ENCODE measurements around the gene SLC35E3.
"Not testable (repeated sequence)": the region's sequence is repeated elsewhere in the genome, so short reads cannot be mapped to it uniquely, and the experiment has no call there.

The SLC35E3 gene

DNA sequence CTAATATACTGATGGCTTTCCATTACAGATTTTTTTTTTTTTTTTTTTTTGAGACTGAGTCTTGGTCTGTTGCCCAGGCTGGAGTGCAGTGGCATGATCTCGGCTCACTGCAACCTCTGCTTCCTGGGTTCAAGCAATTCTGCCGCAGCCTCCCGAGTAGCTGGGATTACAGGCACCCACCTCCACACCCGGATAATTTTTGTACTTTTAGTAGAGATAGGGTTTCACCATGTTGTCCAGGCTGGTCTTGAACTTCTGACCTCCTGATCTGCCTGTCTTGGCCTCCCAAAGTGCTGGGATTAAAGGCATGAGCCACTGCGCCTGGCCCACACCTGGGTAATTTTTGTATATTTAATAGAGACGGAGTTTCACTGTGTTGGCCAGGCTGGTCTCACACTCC lies 65.6 kb downstream of the SLC35E3 start:
- H3K9me2 ChIP-seq (replicated peaks; ENCODE audit: insufficient read depth, low read length); H2AFZ ChIP-seq (ENCODE audit: low read length); DNase-seq; H3K27me3 ChIP-seq (replicated peaks; ENCODE audit: insufficient read depth, low read length); H3K9me3 ChIP-seq (replicated peaks; ENCODE audit: insufficient read depth, low read length): not testable (repeated sequence)
- peak overlapping the region; percentile 99; the same call in 1 of the 2 replicates for H3K27ac ChIP-seq (ENCODE audit: low read length)
- peaks cover 38% of the 10 kb centered on the region for H4K20me1 ChIP-seq (ENCODE audit: insufficient read depth, low read length)
- peak overlapping the region; percentile 73 for H3K4me2 ChIP-seq (ENCODE audit: low read depth, low read length)
- peak overlapping the region; percentile 100; the same call in 1 of the 2 replicates for H3K9ac ChIP-seq (ENCODE audit: low read length)
- H3F3A ChIP-seq (ENCODE audit: insufficient read depth, low read length) = peaks cover 84% of the 10 kb centered on the region
- peaks cover 17% of the 10 kb centered on the region for H3K36me3 ChIP-seq (replicated peaks; ENCODE audit: insufficient read depth, low read length)
- peaks cover 18% of the 10 kb centered on the region; the same call in 1 of the 2 replicates for H3K4me1 ChIP-seq (ENCODE audit: low read length)
- peaks cover 77% of the 10 kb centered on the region for H3K79me2 ChIP-seq (ENCODE audit: low read length)
- H3K4me3 ChIP-seq (ENCODE audit: low read length) = peak overlapping the region; percentile 91

- H3K79me2 ChIP-seq (ENCODE audit: low read length) = peaks cover 87% of the 10 kb centered on the region
- peak overlapping the region; percentile 29 for H3K4me3 ChIP-seq (ENCODE audit: low read length)
- H3K4me1 ChIP-seq (ENCODE audit: low read length) = peaks cover 24% of the 10 kb centered on the region; the same call in 1 of the 2 replicates
- H2AFZ ChIP-seq (ENCODE audit: low read length) = no peak overlapping the region
- no peaks in the 10 kb centered on the region for H3K9me3 ChIP-seq (replicated peaks; ENCODE audit: insufficient read depth, low read length)
- H3K4me2 ChIP-seq (ENCODE audit: low read depth, low read length) = peak overlapping the region; percentile 73
- peaks cover 80% of the 10 kb centered on the region for H3F3A ChIP-seq (ENCODE audit: insufficient read depth, low read length)
- H4K20me1 ChIP-seq (ENCODE audit: insufficient read depth, low read length) = peaks cover 44% of the 10 kb centered on the region
- H3K27me3 ChIP-seq (replicated peaks; ENCODE audit: insufficient read depth, low read length) = no peaks in the 10 kb centered on the region
- H3K27ac ChIP-seq (ENCODE audit: low read length) = peak overlapping the region; percentile 25; the same call in 1 of the 2 replicates
- DNase-seq = no peak
- peak overlapping the region; percentile 38; the same call in 1 of the 2 replicates for H3K9ac ChIP-seq (ENCODE audit: low read length)
- no peaks in the 10 kb centered on the region for H3K9me2 ChIP-seq (replicated peaks; ENCODE audit: insufficient read depth, low read length)
- no peak for TF ChIP-seq CTCF (IDR thresholded peaks at IDR 0.05; ENCODE audit: low read length)
- no peak for TF ChIP-seq EZH2phosphoT487 (IDR thresholded peaks at IDR 0.05; ENCODE audit: low read length)
- no peak for TF ChIP-seq EZH2 (optimal IDR thresholded peaks at IDR 0.05; ENCODE audit: low read depth, low read length)
- H3K36me3 ChIP-seq (replicated peaks; ENCODE audit: insufficient read depth, low read length) = peaks cover 17% of the 10 kb centered on the region
Observed at GRCh38 chr12:68812553-68813241, 66.7 kb downstream of the SLC35E3 start.

- Histone ChIP-seq H3K36me3 (replicated peaks; ENCODE audit: insufficient read depth, low read length) (peaks cover 17% of the 10 kb centered on the region), H3K9me3 (replicated peaks; ENCODE audit: insufficient read depth, low read length) (no peaks in the 10 kb centered on the region), H3K4me2 (ENCODE audit: low read depth, low read length) (peak overlapping the region; percentile 73), H3K9me2 (replicated peaks; ENCODE audit: insufficient read depth, low read length) (no peaks in the 10 kb centered on the region), H3K4me3 (ENCODE audit: low read length) (peak overlapping the region; percentile 29), H2AFZ (ENCODE audit: low read length) (no peak overlapping the region), H4K20me1 (ENCODE audit: insufficient read depth, low read length) (peaks cover 44% of the 10 kb centered on the region), H3K27ac (ENCODE audit: low read length) (peak overlapping the region; percentile 25; the same call in 1 of the 2 replicates), H3K27me3 (replicated peaks; ENCODE audit: insufficient read depth, low read length) (no peaks in the 10 kb centered on the region), H3K9ac (ENCODE audit: low read length) (peak overlapping the region; percentile 38; the same call in 1 of the 2 replicates), H3F3A (ENCODE audit: insufficient read depth, low read length) (peaks cover 81% of the 10 kb centered on the region), H3K79me2 (ENCODE audit: low read length) (peaks cover 92% of the 10 kb centered on the region), H3K4me1 (ENCODE audit: low read length) (peaks cover 24% of the 10 kb centered on the region; the same call in 1 of the 2 replicates)
- TF ChIP-seq EZH2phosphoT487 (IDR thresholded peaks at IDR 0.05; ENCODE audit: low read length) (no peak), EZH2 (optimal IDR thresholded peaks at IDR 0.05; ENCODE audit: low read depth, low read length) (no peak), CTCF (IDR thresholded peaks at IDR 0.05; ENCODE audit: low read length) (no peak)
- DNase-seq = no peak
Observed at GRCh38 chr12:68813242-68813593, 67.2 kb downstream of the SLC35E3 start.

Measured in MM.1S (cell line).